Skeletal muscle cell (primary cell): ENCODE results near the gene CLCN3.
"Not testable (repeated sequence)": the region's sequence is repeated elsewhere in the genome, so short reads cannot be mapped to it uniquely, and the experiment has no call there.

Source experiments
- DNase-seq: peaks from one replicate; pipeline ENCODE4 v3.0.0-alpha.2; 2010; ENCODE audit warnings: low read depth
- H3K4me3 ChIP-seq: 2 replicates; pipeline ENCODE4 v1.5.1; 2011; ENCODE audit warnings: low read depth, mild to moderate bottlenecking, control low read depth, low read length, moderate library complexity

CLCN3 gene

GRCh38 chr4:169756971-169757574 lies 136.7 kb downstream of the CLCN3 start:
- no peak for DNase-seq
- peak overlapping the region; percentile 81 for H3K4me3 ChIP-seq

GRCh38 chr4:169757575-169758184 lies 137.3 kb downstream of the CLCN3 start, which contains the start of gene HPF1:
TSS of gene HPF1 (minus strand) at chr4:169757944. CDS start at chr4:169757877, 67 bp downstream.
- DNase-seq: peak; percentile 47
- H3K4me3 ChIP-seq: peak within 1 kb of the TSS; percentile 81

DNA sequence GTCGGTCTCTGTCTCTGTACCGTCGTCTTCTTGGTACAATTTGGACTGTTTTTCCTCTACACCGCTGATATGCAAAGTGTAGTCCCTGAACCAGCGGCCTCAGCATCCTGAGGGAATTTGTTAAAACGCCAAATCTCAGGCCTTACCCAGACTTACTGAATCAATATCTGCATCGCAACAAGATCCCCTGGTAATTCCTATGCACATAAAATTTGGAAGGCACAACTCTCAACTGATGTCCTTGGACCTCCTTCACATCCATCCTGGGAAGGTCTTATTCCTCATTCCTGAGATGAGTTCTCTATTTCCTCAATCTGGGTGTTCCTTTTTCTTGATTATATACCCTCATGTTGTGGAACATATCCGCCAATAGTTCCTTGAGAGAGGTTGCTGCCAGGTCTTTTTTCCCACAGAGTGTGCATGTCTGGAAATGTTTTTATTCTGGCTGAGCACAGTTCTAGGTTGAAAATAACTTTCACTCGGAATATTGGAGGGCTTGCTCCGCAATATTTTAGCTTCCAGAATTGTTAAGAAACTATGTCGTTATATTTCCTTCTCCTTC lies 138.1 kb downstream of the CLCN3 start:
- no peak for DNase-seq
- H3K4me3 ChIP-seq: peak overlapping the region; percentile 81

DNA sequence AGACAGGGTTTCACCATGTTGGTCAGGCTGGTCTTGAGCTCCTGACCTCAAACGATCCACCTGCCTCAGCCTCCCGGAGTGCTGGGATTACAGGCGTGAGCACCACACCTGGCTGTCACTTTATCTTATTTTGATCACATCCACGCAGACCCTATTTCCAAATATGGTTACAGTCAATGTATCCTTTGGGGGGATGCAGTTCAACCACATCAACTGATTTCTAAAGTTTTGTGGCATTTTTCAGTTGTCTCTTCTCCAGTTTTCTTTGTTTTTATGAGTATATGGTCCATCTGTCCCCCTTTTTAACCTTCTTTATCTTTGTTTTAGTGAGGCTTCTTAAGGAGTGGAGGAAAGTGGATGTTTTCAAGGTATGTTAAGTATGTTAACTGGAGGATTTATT lies 141.5 kb downstream of the CLCN3 start:
- no peak overlapping the region for H3K4me3 ChIP-seq
- no peak for DNase-seq

DNA sequence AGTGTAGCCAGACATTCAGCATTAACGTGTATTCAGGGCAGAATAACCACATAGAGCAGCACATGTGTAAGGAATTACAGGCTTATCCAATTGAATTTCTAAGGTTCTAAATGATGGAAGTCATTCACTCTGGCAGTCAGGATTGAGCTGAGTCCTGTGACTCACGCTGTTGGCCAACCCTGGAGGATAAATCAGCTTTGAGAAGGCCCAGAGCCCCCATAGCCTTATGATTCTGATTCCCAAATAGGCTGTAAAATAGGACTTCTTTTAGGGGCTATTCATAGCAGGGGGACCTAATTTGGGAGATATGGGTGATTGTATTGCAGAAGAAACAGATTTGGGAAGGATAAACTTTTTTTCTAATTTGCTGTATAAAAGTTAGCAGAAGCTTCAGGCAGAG lies 145.5 kb downstream of the CLCN3 start:
- no peak overlapping the region for H3K4me3 ChIP-seq
- no peak for DNase-seq

DNA sequence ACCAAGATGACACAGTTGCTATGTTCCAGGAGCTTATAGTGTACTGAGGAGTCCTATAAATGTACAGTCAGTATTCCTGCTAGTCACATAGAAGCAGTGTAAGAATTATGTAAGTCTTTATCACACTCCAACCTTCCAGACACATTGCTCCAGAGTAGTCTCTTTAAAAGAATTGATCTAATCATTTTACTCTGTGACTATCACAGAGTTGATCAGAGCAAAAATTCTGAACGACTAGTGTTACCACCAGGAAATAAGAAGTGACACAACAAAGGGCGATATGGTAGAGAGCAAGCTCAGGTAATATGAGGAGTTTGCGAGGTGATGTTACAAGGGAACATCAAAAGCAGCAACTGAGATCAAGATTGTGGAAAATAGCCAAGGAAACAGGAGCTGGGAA lies 146.4 kb downstream of the CLCN3 start:
- H3K4me3 ChIP-seq: no peak overlapping the region
- DNase-seq: no peak

DNA sequence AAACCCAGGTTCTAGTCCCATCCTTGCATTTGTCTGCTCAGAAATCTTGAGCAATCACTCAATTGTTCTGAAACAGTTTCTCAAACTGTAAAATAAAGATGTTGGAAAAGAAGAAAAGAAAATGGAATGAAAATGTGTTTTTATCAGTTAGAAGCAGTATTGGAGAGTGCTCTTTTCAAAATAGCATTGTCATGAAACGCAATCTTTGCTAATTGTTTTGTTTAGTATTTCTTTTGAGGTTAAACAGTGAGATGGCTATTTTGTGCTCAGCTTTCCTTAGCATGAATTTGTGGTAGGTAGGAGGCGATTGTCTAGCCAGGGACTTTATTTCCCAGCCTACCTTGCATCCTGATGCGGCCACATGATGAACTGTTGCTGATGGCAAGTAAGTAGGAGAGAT lies 148.0 kb downstream of the CLCN3 start:
- DNase-seq: no peak
- no peak overlapping the region for H3K4me3 ChIP-seq

DNA sequence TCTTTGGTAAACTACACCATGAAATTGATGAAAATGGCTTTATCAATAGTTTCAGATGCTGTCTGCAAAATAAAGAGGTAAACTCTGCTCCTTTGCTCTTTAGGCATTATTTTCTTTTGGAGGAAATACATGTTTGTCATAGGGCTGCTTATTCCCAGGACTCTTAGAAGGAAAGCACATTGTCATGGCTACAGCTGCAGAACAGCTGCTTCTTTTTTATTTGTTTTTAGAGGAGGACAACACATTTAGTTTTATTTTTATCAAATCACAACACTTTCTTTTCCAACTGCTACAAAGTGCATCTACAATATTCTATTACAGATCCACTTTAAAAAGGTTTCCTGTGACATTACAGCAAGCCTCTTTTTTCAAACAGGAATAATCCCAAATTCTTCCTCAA lies 150.0 kb downstream of the CLCN3 start:
- no peak for DNase-seq
- H3K4me3 ChIP-seq: no peak overlapping the region

GRCh38 chr4:169771556-169772080 lies 151.2 kb downstream of the CLCN3 start:
- DNase-seq, H3K4me3 ChIP-seq: not testable (repeated sequence)
